Upper lobe of left lung (tissue), 4 donors: Measurements from ENCODE around the gene TOMM40L.
"Not testable (repeated sequence)": the region's sequence is repeated elsewhere in the genome, so short reads cannot be mapped to it uniquely, and the experiment has no call there.

Source experiments
- CTCF ChIP-seq, 6 experiments: fragments of 450-650 bp in 4 of 6; fragments of 200-600 bp in 2 of 6; sonication (generic) in 2 of 6; IDR thresholded peaks; one replicate each; pipeline ENCODE4 v1.5.1; 2016 to 2019; ENCODE audit warnings: antibody characterized with exemption in 6 of 6
- EP300 ChIP-seq, 4 donors: sonication (generic); formaldehyde crosslinking; IDR thresholded peaks; one replicate each; pipeline ENCODE4 v1.5.1; 2017; ENCODE audit warnings: antibody characterized with exemption in 4 of 4, control low read depth in 2 of 4
- POLR2A ChIP-seq, 4 donors: fragments of 450-650 bp; IDR thresholded peaks; one replicate each; pipeline ENCODE4 v1.5.1; 2016 to 2017; ENCODE audit warnings: antibody characterized with exemption in 4 of 4, mild to moderate bottlenecking in 2 of 4
- POLR2AphosphoS5 ChIP-seq, 2 donors: sonication (generic); formaldehyde crosslinking; IDR thresholded peaks; one replicate each; pipeline ENCODE4 v1.5.1; 2017; ENCODE audit warnings: antibody characterized with exemption in 2 of 2

GRCh38 chr1:161224695-161225087 lies 1.2 kb upstream of the TOMM40L start:
- not testable (repeated sequence) for TF ChIP-seq POLR2AphosphoS5, CTCF, POLR2A, EP300 (IDR thresholded peaks at IDR 0.05)
